T-helper 22 cell (primary cell): ENCODE measurements around the gene OR8B8.
"Not testable (repeated sequence)": the region's sequence is repeated elsewhere in the genome, so short reads cannot be mapped to it uniquely, and the experiment has no call there.

Source experiments
- DNase-seq: peaks from one replicate; pipeline ENCODE4 v3.0.0-alpha.2; 2020; ENCODE audit warnings: low read depth

The OR8B8 gene

GRCh38 chr11:124441519-124441918 lies 4.0 kb downstream of the OR8B8 start:
- DNase-seq, result no peak

DNA sequence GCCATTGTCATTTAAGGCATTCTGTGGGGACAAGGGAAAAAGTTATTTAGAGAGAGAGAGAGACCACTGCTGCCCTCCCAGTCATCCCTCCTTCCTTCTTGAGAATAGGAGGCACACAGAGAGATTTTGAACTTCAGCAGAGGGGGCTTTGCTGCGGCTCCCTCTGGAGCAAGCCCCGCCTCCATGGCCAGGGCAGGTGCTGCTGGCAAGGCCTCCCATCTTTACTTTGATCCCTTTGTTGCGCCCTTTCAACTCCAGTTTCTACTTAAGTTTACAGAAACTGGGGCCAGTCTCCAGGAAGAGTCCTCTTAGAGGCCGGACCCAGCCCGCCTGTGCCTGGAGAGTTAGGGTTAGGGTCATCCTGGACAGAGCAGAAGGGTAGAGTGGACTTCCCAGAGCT lies 4.4 kb downstream of the OR8B8 start:
- DNase-seq, result no peak

DNA sequence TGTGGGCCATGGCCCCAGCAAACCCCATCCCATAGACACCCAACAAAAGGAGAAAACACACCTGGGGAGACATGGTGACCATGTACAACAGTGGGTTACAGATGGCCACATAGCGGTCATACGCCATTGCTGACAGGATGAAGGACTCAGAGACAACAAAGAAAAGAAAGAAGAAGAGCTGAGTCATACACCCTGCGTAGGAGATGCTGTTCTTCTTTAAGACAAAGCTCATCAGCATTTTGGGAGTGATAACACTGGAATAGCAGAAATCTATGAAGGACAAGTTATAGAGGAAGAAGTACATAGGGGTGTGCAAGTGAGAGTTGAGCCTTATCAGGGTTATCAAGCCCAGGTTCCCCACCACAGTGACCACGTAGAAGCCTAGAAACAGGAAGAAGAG lies 4.9 kb downstream of the OR8B8 start:
- no peak for DNase-seq

DNA sequence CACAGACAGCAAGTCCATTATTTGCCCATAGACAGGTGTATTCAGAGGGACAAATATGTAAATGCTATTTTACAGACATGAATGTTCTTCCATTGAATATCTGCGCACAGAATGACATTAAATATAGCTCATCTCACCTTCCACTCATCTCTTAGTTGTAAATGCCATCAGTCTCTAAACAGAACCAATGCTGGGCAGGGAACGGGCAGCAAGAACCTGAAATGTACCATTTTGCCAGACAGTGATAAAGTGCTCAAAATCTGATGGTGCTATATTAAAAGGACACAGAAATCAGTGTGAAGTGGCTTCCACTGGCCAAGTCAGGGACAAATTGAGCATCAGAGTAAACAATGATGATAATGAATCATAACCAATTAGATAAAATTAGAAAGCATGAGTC lies 10.8 kb downstream of the OR8B8 start:
- no peak for DNase-seq

GRCh38 chr11:124429599-124429998 lies 15.9 kb downstream of the OR8B8 start:
- DNase-seq, result no peak

GRCh38 chr11:124424384-124424921 lies 21.0 kb downstream of the OR8B8 start, which contains the start of gene OR8B4:
Gene OR8B4, minus strand, starts transcription at chr11:124424871. Its CDS starts 0 bp downstream, at chr11:124424871.
- DNase-seq, result no peak

GRCh38 chr11:124421043-124421442 lies 24.5 kb downstream of the OR8B8 start:
- DNase-seq, result no peak

- no peak for DNase-seq
Observed at GRCh38 chr11:124415356-124415923, 30.1 kb downstream of the OR8B8 start.

DNA sequence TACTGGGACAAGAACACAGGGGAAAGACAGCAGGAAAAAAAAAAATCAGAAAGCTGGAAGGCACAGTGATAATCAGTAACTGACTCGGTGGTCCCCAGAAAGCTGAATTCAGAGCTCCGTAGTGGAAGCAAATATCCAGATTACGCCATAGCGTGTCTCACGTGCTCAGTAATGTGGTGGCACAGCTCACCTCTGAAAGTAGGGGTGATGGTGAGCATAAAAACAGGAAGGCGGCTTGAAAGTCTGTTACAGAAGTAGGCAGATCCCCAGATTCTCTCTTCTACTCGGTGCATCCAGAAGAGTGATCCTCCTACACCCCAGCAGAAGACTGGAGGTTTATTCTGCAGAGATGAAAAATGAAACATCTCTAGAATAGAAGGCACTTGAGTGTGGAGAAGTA lies 35.6 kb downstream of the OR8B8 start:
- no peak for DNase-seq

GRCh38 chr11:124405581-124405980 lies 39.9 kb downstream of the OR8B8 start:
- DNase-seq, result no peak

DNA sequence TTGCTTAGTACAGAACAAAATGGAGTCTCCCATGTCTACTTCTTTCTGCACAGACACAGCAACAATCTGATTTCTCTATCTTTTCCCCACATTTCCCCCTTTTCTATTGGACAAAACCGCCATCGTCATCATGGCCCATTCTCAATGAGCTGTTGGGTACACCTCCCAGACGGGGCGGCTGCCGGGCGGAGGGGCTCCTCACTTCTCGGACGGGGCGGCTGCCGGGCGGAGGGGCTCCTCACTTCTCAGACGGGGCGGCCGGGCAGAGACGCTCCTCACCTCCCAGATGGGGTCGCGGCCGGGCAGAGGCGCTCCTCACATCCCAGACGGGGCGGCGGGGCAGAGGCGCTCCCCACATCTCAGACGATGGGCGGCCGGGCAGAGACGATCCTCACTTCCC lies 42.3 kb downstream of the OR8B8 start:
- not testable (repeated sequence) for DNase-seq

DNA sequence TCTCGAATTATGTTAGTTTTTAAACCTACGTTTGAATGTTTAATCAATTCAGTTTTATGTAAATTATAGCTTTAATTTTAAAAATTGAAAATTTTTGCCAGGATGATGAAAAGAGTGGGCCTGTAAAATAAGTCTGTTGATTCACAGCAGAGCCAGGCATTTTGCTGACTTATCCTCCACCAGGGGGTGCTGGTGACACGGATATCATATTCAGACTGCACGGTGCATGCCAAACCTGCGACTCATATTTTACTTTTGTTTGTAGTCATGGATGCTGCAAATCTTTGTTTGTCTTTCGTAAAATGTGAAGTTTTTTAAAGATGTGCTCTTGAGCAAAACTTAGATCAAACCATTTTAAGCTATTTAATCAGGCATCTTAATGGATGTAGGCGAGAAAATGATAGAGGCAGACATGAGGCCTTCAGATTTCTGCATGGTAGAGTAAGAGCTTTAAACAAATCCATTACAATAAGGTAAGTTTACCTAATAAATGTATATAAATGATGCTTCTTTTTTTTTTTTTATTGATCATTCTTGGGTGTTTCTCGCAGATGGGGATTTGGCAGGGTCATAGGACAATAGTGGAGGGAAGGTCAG lies 43.1 kb downstream of the OR8B8 start:
- no peak for DNase-seq

DNA sequence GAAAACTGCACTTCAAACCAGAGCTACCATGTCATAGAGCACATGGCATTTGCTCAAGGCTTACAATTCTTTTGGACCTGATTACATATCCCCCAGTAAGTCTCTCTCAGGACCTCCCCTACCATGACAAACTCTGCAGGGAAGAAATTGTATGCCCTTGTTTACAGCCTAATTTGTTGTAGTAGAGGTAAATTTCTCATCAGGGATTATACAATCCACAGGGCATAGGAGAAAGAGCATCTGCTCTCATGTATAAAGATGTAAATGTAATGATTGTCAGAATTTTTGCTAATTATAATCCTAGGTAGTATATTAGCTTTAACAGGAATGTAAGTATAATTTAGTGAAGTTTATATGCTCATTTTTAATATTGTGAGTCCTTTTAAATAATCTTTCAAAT lies 46.6 kb downstream of the OR8B8 start, which contains the start of gene OR8B3:
Gene OR8B3, minus strand, starts transcription at position 101 of the 400 bp plus-strand sequence. CDS start 1,673 bp downstream, outside the sequence.
- DNase-seq, result no peak

- DNase-seq, result not testable (repeated sequence)
Observed at GRCh38 chr11:124396847-124397246, 48.6 kb downstream of the OR8B8 start.

DNA sequence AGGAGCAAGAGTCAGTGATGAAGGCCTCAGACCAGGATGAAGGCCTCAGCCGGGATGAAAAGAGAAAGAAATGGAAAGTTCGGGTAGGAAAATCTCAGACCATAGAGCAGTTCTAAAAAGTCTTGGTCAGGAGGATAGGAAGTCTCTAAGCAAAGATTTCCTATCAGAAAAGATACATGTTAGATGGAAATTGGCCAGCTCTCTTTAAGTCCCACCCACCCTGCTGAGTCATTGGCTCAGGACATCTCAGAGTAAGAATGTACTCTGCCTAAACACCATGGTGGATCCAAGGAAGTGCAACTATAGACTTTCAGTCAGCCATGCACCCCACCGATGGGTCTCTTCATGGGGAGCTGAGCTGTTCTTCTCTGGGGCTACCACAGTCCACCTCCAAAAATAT lies 51.1 kb downstream of the OR8B8 start:
- DNase-seq, result no peak
